HG03066 (cell line): ENCODE measurements around the gene ZNF385B.

ENCODE experiments used
- ATAC-seq: cut with Tn5 transposase; IDR thresholded peaks from one replicate; pipeline ENCODE4 v1.9.1; 2021; ENCODE audit warnings: low read depth; ENCODE audit not compliant: unreplicated experiment

The ZNF385B gene

DNA sequence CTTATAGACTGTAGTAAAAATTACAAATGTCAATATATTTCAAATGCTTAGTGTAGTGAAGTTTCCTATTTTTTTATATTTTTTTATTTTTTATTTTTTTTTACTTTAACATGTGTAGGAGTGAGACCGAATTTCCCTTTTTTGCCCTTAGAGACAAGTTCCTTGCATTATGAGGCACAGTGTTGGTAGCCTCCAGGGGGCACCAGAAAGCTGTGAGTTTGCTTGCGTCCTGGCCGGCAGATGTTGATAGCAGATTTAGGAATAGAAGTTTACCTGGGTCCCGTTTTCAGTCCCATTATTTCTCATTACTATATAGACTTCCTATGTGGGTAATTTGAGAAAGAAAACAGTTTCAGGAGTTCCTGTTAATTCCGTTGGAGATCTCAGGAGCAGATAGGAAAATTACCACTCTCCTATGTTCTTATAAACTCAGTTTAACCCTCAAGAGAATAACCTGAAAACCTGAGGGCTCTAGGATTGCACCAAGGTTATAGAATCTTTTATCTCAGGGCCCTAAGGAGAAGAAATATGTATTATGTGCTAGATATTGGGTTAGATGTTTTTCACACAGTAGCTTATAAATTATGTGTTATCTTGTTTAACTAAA, 439.3 kb downstream of the ZNF385B start:
- peak; percentile 80 for ATAC-seq

DNA sequence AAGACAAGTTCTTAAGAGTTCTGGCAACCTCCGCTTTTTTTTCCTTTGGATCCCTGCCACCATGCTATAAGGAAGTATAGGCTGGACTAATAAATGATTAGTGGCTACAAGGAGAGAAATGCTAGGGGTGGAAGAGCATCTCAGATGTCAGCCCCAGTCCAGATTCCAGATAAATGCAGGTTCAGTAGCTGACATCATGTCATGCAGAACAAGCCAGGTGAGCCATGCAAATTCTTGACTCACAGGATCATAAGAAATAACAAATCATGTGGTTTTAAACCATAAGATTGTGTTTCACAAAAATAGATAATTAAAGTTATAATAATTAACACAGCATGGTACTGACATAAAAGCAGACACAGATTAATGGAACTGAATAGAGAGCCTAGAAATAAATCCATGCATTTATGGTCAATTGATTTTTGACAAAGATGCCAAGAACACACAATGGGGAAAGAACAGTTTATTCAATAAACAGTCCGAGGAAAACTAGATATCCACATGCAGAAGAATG, 443.9 kb downstream of the ZNF385B start:
- ATAC-seq, result no peak

DNA sequence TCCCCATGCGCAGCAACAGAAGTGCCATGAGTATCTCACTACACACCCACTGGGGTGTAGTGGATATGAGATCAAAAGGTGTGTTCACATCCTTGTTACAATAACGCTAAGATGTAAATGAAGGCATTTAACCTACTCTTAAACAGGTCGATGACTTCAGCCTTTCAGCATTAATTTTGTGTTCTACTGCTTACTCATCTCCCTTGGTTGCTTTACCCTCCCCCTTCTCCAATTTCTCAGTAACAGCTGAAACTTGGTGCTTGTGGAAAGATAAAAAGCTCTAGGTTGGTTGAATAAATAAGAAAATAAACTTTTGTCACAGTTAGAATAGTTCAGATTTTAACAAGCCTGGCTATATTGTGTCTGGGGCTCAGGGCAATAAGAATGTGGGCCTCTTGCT, 449.3 kb downstream of the ZNF385B start:
- ATAC-seq, result no peak

DNA sequence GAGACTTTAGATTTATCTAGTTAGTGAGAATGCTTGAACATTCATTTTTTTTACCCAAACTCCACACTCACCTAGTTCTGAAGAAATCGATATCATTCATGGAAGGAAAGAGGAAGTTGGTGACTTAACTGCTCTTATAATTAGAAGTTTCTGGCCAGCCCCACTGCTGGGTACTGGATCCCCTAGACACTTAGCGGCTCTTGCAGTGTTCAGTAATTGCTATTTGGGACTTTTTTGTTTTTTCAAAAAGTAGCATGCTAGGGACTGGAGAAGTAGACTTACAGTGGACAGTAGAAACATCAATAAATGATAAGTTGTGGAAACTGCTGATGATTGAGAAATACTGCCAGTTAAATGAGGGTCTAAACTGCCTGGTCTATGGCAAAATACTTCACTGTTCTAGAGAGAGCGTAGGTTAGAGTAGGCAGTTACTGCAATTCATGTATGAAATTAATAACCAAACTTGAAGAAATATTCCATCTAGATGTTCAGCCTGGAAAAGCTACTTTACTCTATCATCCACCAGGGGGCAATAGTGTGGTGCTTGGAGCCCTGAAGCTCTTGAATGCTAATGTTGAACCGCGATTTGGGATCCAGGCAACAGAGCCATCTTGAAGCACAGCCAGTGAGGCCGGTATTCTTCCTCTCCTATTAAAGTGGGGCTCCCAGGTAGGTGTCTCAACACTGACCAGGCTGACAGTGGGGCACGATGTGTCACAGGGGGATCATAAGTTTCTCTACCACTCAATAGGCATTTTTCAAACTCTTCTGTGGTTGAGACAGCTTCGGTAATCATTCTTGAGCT, 450.7 kb downstream of the ZNF385B start:
- ATAC-seq, result peak; percentile 69

DNA sequence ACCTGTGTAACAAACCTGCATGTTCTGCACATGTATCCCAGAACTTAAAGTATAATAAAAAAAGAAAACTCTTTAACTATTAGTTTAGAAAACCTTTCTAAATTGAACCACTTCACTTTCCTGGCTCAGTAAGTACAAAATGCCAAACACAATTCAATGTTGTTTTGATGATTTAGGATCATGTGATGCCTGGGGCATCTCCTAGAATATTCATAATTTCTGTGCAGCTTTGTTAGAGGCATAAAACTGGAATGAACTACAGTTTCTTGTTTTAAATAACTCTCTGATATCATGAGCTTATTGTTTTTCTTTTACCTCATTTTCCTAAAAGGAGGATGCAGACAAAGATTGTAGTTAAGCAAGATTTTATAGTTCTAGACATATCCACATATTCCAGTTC, 457.8 kb downstream of the ZNF385B start:
- ATAC-seq, result no peak

DNA sequence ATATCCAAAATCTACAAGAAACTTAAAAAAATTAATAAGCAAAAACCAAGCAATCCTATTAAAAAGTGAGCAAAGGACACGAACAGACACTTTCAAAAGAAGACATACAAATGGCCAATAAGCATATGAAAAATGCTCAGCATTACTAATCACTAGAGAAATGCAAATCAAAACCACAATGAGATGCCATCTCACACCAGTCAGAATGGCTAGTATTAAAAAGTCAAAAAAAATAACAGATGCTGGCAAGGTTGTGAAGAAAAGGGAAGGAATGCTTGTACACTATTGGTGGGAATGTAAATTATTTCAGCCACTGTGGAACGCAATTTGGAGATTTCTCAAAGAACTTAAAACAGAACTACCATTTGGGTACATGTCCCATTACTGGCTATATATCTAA, 467.9 kb downstream of the ZNF385B start:
- no peak for ATAC-seq
